ENCODE data around the gene ARMH3. TPM values are rescaled to one million over a fixed set of nuclear protein-coding genes. Genes with fewer than 3 reads are reported as not detected.

The ARMH3 gene
- total and polyA plus RNA-seq, 10 of the 15 experiments (the other 5 are each of a cell fraction or from before 2014, with no cell fraction given): 13.0 to 33.0 (median 16.4) TPM

DNA sequence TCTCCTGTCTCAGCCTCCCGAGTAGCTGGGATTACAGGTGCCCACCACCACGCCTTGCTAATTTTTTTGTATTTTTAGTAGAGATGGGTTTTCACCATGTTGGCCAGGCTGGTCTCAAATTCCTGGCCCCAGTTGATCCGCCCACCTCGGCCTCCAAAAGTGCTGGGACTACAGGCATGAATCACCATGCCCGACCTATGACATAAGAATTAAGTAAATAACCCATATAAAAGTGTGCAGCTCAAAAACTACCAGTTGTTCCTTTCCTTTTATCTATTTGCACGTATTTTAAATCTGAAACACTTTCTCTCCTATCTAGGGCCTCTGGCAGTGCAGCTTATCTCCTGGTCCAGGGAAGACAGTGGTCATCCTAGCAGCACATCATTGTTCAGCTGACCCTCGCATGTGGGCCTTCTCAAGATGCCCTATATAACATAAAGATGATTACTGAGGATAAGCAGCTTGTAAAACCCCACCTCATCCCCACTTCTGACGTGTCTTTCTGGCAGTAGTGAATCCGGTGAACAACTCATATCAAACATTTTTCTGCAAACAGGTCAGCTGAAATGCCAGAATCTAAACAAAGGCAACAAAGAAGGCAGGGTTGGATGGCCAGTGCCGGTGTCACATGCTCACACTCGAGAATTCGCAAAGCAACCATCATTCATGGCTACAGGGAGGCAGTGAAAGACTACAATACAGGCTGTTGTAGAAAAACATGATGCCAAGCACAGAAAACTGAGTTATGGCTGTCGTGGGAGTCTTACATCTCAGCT is 176.3 kb downstream of the ARMH3 start (continued):
- TF ChIP-seq CEBPZ (IDR thresholded peaks at IDR 0.05; ENCODE audit: low read depth, low read length): no peak
- no peak for TF ChIP-seq CBX5 (IDR thresholded peaks at IDR 0.05; ENCODE audit: low read depth)

DNA sequence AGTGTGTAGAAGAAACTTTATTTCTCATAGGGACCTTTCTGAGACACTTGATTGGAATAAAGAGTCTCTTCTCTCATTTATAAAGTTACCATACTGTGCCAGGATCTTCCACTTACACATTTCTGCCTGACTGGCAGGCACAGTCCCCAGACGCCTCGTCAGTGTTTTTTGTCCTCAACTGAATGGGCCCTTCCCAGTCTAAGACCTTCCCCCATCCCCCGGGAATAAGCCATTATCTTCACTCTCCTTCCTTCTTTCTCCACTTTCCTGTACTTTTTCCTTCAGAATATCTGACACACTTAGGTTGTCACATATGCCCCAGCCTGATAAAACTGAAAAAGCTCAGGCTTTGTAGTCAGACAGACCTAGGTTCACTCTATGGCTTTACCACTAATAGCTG is 177.1 kb downstream of the ARMH3 start:
- 31% methylated on average over 3 of the region's 3 CpGs for WGBS (ENCODE audit: insufficient coverage, insufficient replicate concordance, low lambda C conversion rate, missing lambda C conversion rate)
- no peaks in the 10 kb centered on the region for H3K27me3 ChIP-seq (replicated peaks in 1 of 2; ENCODE audit: control insufficient read depth in 2 of 2, insufficient read depth in 2 of 2, low read length in 1 of 2)
- H4K20me1 ChIP-seq (ENCODE audit: control insufficient read depth, insufficient read depth): no peaks in the 10 kb centered on the region

More for the DNA sequence above, 177.1 kb downstream of the ARMH3 start:
- no peak overlapping the region for H3K9ac ChIP-seq (ENCODE audit: control insufficient read depth, insufficient read depth, low read length)
- H3K36me3 ChIP-seq (ENCODE audit: control insufficient read depth in 2 of 2, insufficient read depth in 2 of 2, low read length in 1 of 2): peaks cover 0 to 6% of the 10 kb centered on the region in 2 experiments; a peak in 3 of 4 replicates
- TF ChIP-seq TBL1XR1 (IDR thresholded peaks at IDR 0.05; ENCODE audit: low read depth, low read length): no peak
- no peak for TF ChIP-seq ATF3 (IDR thresholded peaks at IDR 0.05; ENCODE audit: borderline replicate concordance, extremely low read depth, low read depth, low read length)
- no peak for TF ChIP-seq HDAC2 (IDR thresholded peaks at IDR 0.05)
- TF ChIP-seq SIX5 (IDR thresholded peaks at IDR 0.05; ENCODE audit: low read depth, low read length, severe bottlenecking): no peak
- TF ChIP-seq IKZF1 (conservative IDR thresholded peaks at IDR 0.05): no peak
- no peak for TF ChIP-seq IKZF2 (IDR thresholded peaks at IDR 0.05)
- TF ChIP-seq SMAD5 (IDR thresholded peaks at IDR 0.05; ENCODE audit: low read depth): no peak
- DNase-seq (ENCODE audit: low read depth, low spot score): no peak
- RAD21 ChIA-PET (ENCODE audit: unreplicated experiment): interaction anchor here (1.1 to 4.6 kb wide), 6 partner anchors 10 to 131 kb away, joined by 3 to 27 read pairs (median 8); no protein-coding TSS in a partner anchor
- in situ Hi-C loops (cut with MboI): no loop called here
- SMC1A ChIA-PET (ENCODE audit: uncharacterized antibody, unreplicated experiment): interaction anchor here (0.6 to 7.3 kb wide), 11 partner anchors 10 to 131 kb away, joined by 3 to 78 read pairs (median 5); no protein-coding TSS in a partner anchor
- no peak overlapping the region for H2AFZ ChIP-seq (ENCODE audit: control insufficient read depth, low read depth, low read length)
- POLR2A ChIA-PET: interaction anchor here (0.5 to 2.2 kb wide), 4 partner anchors 10 to 132 kb away, joined by 3 to 8 read pairs (median 5); no protein-coding TSS in a partner anchor
- ATAC-seq: no peak
- H3K4me2 ChIP-seq (ENCODE audit: control insufficient read depth, insufficient read depth): no peak overlapping the region
- no peaks in the 10 kb centered on the region for H3K9me3 ChIP-seq (replicated peaks; ENCODE audit: control insufficient read depth, insufficient read depth, low read length)
- FAIRE-seq: no peak
- H3K79me2 ChIP-seq (ENCODE audit: control insufficient read depth, insufficient read depth, low read length): no peaks in the 10 kb centered on the region
- H3K4me1 ChIP-seq (ENCODE audit: control insufficient read depth, insufficient read depth, low read length): peaks cover 9% of the 10 kb centered on the region
- H3K4me3 ChIP-seq: no peak overlapping the region
- intact Hi-C loops (cut with micrococcal nuclease; ENCODE audit: unreplicated experiment): no loop called here
- CTCF ChIA-PET: interaction anchor here (0.6 to 17.9 kb wide), 10 partner anchors 10 to 587 kb away, joined by 3 to 398 read pairs (median 3); partner anchors contain the start of gene KCNIP2
- no peak overlapping the region for H3K27ac ChIP-seq (ENCODE audit: control insufficient read depth, insufficient read depth)
- BruUV-seq (replicated peaks): no TSS peak
